ENCODE data around the gene ASB17.
"Not testable (repeated sequence)": the region's sequence is repeated elsewhere in the genome, so short reads cannot be mapped to it uniquely, and the experiment has no call there.

GRCh38 chr1:75943037-75943436 lies 10.8 kb upstream of the ASB17 start:
- not testable (repeated sequence) for TF ChIP-seq FOXM1 (IDR thresholded peaks at IDR 0.05; ENCODE audit: borderline replicate concordance); FOXA1 (IDR thresholded peaks at IDR 0.05); FOXK2 (IDR thresholded peaks at IDR 0.05); SP1 (IDR thresholded peaks at IDR 0.05); TARDBP (IDR thresholded peaks at IDR 0.05); HDGF (IDR thresholded peaks at IDR 0.05; ENCODE audit: borderline replicate concordance)
